ENCODE results near the gene MTG1.

Gene MTG1

DNA sequence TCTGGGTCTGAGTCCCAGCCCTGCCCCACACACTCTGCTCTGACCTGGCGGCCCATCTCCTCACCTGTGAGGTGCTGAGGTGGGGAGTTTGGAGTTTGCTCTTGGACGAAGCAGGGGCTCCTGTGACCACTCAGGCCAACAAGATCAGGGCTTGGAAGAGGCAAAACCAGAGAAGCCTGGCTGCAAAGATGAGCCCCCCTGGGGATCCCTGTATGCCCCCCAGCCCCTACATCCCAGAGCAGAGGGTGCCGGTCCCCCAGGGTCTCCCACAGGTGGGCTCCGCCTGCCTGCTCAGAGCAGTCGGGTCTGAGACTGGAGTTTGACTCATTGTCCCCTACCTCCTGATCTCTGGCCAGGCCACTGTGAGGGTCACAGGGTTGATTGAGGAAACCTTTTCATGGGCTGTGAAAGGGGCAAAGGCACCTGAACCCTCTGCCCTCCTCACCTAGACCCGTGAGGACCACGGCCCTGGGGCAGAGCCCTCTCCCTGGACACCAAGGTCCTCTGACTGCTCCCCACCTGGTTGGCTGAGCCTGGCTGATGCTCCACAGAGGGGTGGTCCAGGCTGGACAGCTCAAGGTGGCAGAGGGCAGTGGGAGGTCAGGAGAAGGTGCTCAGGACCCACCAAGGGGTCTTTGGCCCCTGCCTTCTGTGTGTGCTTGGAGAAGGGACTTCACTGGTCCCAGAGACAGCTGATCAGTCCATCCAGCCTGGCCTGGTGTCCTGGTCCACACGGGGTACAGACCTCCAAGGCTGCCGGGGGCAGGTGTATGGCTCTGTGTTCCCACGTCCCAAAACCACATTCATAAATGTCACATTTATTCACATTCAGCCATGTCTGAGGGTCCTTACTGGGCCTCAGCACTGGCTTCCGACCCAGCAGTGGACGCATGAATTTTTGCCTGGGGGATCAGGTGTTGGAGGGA, 50.6 kb downstream of the MTG1 start:
- Histone ChIP-seq H3K27ac (no peak overlapping the region), H3K4me3 (no peak overlapping the region)
- peak; percentile 52 for DNase-seq (ENCODE audit: low spot score)
- TF ChIP-seq, protein P1, sequence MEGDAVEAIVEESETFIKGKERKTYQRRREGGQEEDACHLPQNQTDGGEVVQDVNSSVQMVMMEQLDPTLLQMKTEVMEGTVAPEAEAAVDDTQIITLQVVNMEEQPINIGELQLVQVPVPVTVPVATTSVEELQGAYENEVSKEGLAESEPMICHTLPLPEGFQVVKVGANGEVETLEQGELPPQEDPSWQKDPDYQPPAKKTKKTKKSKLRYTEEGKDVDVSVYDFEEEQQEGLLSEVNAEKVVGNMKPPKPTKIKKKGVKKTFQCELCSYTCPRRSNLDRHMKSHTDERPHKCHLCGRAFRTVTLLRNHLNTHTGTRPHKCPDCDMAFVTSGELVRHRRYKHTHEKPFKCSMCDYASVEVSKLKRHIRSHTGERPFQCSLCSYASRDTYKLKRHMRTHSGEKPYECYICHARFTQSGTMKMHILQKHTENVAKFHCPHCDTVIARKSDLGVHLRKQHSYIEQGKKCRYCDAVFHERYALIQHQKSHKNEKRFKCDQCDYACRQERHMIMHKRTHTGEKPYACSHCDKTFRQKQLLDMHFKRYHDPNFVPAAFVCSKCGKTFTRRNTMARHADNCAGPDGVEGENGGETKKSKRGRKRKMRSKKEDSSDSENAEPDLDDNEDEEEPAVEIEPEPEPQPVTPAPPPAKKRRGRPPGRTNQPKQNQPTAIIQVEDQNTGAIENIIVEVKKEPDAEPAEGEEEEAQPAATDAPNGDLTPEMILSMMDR (IDR thresholded peaks at IDR 0.05), result no peak

DNA sequence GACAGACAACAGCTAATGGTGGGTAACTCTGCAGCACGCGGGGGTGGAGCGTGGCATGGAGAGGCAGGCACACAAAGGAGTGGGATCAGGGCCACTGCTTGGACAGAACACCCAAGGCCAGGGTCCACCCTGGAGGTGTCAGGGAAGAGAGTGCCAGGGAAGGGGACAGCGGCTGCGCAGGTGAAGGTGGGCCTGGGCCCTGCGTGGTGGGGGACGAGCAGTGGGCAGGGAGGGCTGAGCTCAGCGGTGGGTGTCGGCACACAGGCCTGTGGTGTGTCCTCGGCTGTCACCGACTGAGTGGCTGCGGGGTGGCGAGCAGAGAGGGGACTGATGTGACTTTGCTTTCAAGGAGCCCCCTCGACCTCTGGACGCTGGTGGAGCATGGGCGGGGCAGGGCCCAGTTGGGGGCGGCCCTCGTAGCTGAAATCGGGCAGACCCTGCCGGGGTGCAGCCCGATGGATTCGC, 51.3 kb downstream of the MTG1 start:
- peak; percentile 52 for DNase-seq (ENCODE audit: low spot score)
- no peak overlapping the region for H3K27ac ChIP-seq
- H3K4me3 ChIP-seq, result no peak overlapping the region
- TF ChIP-seq, protein P1 (IDR thresholded peaks at IDR 0.05), result no peak

DNA sequence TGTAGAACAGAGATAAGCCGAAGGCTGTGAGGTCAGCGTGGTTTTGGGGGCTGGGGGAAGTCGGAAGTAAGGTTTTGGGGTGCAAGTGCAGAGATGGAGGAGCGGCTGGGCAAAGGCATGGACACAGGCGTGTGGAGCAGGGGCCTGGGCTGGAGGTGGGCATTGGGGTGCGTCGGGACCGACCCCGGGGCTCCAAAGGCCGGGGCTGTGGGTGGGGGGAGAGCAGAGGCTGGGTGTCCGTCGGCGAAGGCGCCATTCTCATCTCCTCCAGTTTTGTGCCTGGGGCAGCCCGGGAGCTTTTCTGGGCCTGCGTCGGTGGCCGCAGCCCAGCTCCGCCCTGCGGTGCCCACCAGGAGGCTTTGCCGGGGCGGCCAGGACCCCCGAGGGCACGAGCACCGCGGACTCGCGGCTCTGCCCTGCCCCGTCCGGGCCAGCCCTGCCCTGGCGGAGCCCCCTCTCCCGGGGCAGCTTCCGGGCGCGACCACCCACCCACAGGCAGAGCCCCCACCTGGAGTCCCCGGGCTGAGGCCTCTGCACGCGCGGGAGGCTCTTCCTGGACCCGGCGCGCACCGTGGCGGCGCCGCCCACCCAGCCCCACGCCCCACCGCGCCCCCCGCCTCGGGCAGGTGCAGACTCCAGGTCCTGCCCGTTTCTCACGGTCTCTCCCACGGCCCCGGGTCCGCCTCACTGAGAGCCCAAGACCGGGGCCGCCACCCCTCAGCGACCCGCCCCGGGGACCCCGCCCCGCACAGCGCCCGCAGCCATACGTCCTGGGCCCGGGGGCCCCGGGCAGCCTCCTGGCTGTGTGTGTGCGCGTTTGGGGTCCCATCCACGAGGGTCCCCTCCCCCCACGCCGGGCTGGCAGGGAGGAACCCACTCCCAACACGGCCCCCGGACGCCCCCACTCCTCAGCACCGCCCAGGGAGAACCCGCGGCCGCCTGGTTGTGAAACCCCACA, 52.1 kb downstream of the MTG1 start:
- no peak for DNase-seq (ENCODE audit: low spot score)
- H3K4me3 ChIP-seq, result no peak overlapping the region
- TF ChIP-seq, protein P1 (IDR thresholded peaks at IDR 0.05), result no peak
- no peak overlapping the region for H3K27ac ChIP-seq

DNA sequence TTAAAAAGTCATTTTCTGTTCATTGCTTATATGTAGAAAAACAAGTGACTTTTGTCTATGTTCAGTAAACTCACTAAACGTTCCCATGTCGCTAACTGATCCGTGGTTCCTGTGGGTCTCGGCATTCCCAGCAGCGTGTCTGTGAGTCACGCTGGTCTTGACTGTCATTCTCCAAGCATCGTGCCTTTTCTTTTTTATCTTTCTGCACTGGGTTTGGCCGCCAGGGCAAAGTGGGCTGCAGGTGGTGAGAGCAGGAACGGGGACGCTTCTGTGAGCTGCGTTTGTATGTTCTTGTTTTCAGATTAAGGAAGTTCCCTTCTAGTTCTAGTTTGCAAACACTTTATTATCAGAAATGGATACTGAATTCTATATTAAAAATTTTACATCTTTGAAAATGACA, 53.0 kb downstream of the MTG1 start:
- TF ChIP-seq, protein P1 (IDR thresholded peaks at IDR 0.05), result no peak
- Histone ChIP-seq H3K4me3 (no peak overlapping the region), H3K27ac (no peak overlapping the region)
- DNase-seq (ENCODE audit: low spot score), result no peak

DNA sequence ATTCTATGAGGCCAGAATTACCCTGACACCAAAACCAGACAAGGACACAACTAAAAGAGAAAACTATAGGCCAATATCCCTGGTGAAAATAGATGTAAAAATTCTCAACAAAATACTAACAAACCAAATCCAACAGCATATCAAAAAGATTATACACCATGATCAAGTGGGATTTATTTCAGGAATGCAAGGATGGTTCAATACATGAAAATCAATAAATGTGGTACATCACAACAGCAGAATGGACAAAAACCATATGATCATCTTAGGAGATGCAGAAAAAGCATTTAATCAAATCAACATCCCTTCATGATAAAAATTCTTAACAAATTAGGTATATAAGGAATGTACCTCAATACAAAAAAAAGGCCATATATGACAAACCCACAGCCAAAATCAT, 54.2 kb downstream of the MTG1 start:
- DNase-seq (ENCODE audit: low spot score), result no peak
- TF ChIP-seq, protein P1 (IDR thresholded peaks at IDR 0.05), result no peak
- no peak overlapping the region for H3K27ac ChIP-seq
- no peak overlapping the region for H3K4me3 ChIP-seq

DNA sequence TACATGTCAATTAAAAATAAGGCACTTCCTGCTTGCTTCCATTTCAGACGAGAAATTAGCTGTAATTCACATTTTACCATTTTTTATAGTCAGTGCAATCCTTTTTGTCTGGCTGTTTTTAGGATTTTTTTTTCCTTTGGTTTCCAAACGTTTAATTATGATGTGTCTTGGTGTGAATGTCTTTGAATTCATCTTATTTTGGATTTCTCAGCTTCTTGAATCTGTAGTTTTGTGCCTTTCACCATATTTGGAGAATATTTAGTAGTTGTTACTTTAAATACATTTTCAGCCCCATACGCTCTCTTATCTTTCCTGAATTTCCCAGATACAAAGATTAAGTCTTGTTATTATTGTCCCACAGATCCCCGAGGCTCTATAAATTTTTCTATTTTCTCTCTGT, 57.4 kb downstream of the MTG1 start:
- TF ChIP-seq, protein P1 (IDR thresholded peaks at IDR 0.05), result no peak
- DNase-seq (ENCODE audit: low spot score), result no peak
- Histone ChIP-seq H3K27ac (no peak overlapping the region), H3K4me3 (no peak overlapping the region)
